Neutrophil (primary cell): ENCODE data around the gene NELFA.

Source experiments
- H3K27ac ChIP-seq: fragments of 200-600 bp; sonication (generic); 2 replicates; pipeline ENCODE4 v1.5.1; 2016; ENCODE audit warnings: mild to moderate bottlenecking, moderate library complexity
- H3K27me3 ChIP-seq: fragments of 200-600 bp; sonication (generic); 2 replicates; pipeline ENCODE4 v1.6.0; 2016; ENCODE audit warnings: mild to moderate bottlenecking
- H3K36me3 ChIP-seq: fragments of 200-600 bp; sonication (generic); 2 replicates; pipeline ENCODE4 v1.5.1; 2017
- H3K4me1 ChIP-seq, 2 experiments: fragments of 200-600 bp in 1 of 2; sonication (generic) in 1 of 2; 1 replicate in 1 of 2; 2 replicates in 1 of 2; pipeline versions ENCODE4 v1.5.1 to v1.6.1; 2013 to 2016; ENCODE audit warnings: low read depth in 1 of 2, low read length in 1 of 2, mild to moderate bottlenecking in 1 of 2, moderate library complexity in 1 of 2; ENCODE audit not compliant: control insufficient read depth in 1 of 2, insufficient read depth in 1 of 2
- H3K4me3 ChIP-seq, 2 experiments: fragments of 200-600 bp in 1 of 2; sonication (generic) in 1 of 2; 1 replicate in 1 of 2; 2 replicates in 1 of 2; pipeline ENCODE4 v1.5.1; 2013 to 2016; ENCODE audit warnings: low read depth in 1 of 2, low read length in 1 of 2, mild to moderate bottlenecking in 1 of 2, moderate library complexity in 1 of 2
- H3K9me3 ChIP-seq: fragments of 200-600 bp; sonication (generic); 2 replicates; pipeline ENCODE4 v1.5.1; 2016
- CTCF ChIP-seq: fragments of 200-600 bp; sonication (generic); IDR thresholded peaks from 2 replicates; pipeline ENCODE4 v1.5.1; 2016; ENCODE audit warnings: antibody characterized with exemption

The NELFA gene

DNA sequence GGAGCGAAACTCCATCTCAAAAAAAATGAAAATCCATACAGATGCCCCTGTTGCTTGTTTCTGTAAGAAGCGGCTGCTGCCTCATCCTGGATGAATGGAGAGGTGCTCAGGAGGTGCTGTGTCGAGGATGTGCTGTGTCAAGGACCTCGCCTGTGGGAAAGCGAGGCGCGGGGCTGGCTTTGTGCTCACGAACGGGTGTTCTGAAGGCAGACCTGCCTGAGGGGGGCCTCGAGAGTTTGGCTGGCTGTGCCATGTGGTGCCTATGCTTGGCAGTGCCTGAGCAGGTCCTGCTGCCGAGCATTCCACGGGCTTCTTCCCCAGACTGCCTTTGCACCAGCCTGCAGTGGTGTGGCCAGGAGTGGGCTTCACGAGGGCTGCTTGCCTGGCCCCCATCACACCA, 76.0 kb downstream of the NELFA start:
- no peaks in the 10 kb centered on the region for H3K27me3 ChIP-seq
- H3K4me1 ChIP-seq: peaks cover 14% of the 10 kb centered on the region in 2 experiments
- no peak for TF ChIP-seq CTCF
- no peak overlapping the region for H3K4me3 ChIP-seq
- H3K27ac ChIP-seq: no peak overlapping the region
- no peaks in the 10 kb centered on the region for H3K9me3 ChIP-seq
- H3K36me3 ChIP-seq: peaks cover 50% of the 10 kb centered on the region
